ENCODE results near the gene UCP3.

DNA sequence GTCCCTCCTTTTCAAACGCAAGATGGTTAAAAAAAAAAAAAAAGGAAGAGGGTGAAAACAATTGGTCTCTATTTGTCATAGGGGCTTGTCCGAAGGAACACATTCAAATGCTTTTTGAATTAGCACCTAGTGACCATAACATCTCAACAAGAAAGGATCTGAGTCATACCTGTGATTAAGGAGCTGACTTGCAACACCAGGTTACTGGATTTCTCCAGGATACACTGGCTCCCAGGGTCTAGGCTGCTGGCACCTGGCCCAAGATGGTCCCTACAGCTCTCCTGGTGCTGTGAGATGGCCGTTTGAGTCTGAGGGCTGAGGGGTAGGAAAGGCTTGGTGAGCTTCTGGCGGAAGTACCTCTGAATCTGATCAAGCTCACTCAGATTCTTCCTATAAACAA lies 28.4 kb upstream of the UCP3 start:
- TF ChIP-seq, protein P1, sequence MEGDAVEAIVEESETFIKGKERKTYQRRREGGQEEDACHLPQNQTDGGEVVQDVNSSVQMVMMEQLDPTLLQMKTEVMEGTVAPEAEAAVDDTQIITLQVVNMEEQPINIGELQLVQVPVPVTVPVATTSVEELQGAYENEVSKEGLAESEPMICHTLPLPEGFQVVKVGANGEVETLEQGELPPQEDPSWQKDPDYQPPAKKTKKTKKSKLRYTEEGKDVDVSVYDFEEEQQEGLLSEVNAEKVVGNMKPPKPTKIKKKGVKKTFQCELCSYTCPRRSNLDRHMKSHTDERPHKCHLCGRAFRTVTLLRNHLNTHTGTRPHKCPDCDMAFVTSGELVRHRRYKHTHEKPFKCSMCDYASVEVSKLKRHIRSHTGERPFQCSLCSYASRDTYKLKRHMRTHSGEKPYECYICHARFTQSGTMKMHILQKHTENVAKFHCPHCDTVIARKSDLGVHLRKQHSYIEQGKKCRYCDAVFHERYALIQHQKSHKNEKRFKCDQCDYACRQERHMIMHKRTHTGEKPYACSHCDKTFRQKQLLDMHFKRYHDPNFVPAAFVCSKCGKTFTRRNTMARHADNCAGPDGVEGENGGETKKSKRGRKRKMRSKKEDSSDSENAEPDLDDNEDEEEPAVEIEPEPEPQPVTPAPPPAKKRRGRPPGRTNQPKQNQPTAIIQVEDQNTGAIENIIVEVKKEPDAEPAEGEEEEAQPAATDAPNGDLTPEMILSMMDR (conservative IDR thresholded peaks at IDR 0.05; ENCODE audit: low read depth, low read length) = no peak
- no peak for TF ChIP-seq EZH2 (IDR thresholded peaks at IDR 0.05; ENCODE audit: low read length, unreplicated experiment)
- TF ChIP-seq EZH2phosphoT487 (IDR thresholded peaks at IDR 0.05; ENCODE audit: borderline replicate concordance, low read length) = no peak

Measured in PC-3 (cell line).